ENCODE data around the gene TIMM44.

GRCh38 chr19:7920519-7921301 lies 22.8 kb downstream of the TIMM44 start:
- no peak for TF ChIP-seq CTCF (IDR thresholded peaks at IDR 0.05; ENCODE audit: extremely low read depth in 1 of 2, insufficient read depth in 1 of 2, low read depth in 1 of 2, low read length in 2 of 2)
- TF ChIP-seq, protein P1, sequence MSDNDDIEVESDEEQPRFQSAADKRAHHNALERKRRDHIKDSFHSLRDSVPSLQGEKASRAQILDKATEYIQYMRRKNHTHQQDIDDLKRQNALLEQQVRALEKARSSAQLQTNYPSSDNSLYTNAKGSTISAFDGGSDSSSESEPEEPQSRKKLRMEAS (IDR thresholded peaks at IDR 0.05; ENCODE audit: insufficient read depth, insufficient read length) = no peak
- TF ChIP-seq POLR2AphosphoS5 (IDR thresholded peaks at IDR 0.05; ENCODE audit: insufficient read depth, low read depth, low read length) = peak; percentile 74
- no peak for TF ChIP-seq EZH2 (IDR thresholded peaks at IDR 0.05; ENCODE audit: borderline replicate concordance, low read depth, low read length, severe bottlenecking)
